ENCODE measurements around the gene RAP1A. TPM values are rescaled to one million over a fixed set of nuclear protein-coding genes. Genes with fewer than 3 reads are reported as not detected.

RAP1A gene
- total RNA-seq = 326 and 348 TPM in 2 replicates

GRCh38 chr1:111619635-111620440, at the start of gene RAP1A:
TSS of gene RAP1A (plus strand) at chr1:111619789. CDS start at chr1:111691361, 71,572 bp downstream.
- H3K4me3 Mint-ChIP-seq = peak within 1 kb of the TSS; percentile 99
- no peaks in the 10 kb centered on the region for H3K27me3 Mint-ChIP-seq (ENCODE audit: insufficient read depth)
- peaks cover 76% of the 10 kb centered on the region for H3K4me1 Mint-ChIP-seq (ENCODE audit: low read depth)
- peak within 1 kb of the TSS; percentile 93 for H3K27ac Mint-ChIP-seq
- DNase-seq (ENCODE audit: low spot score) = peak; percentile 88
- intact Hi-C loops (cut with micrococcal nuclease) = loop anchor here (1.0 to 5.0 kb wide), 5 partner anchors 61 to 738 kb away; partner anchors contain the start of genes CEPT1, DDX20 and DRAM2
- H3K9me3 Mint-ChIP-seq = no peaks in the 10 kb centered on the region
- H3K36me3 Mint-ChIP-seq (ENCODE audit: low read depth) = peaks cover 43% of the 10 kb centered on the region

DNA sequence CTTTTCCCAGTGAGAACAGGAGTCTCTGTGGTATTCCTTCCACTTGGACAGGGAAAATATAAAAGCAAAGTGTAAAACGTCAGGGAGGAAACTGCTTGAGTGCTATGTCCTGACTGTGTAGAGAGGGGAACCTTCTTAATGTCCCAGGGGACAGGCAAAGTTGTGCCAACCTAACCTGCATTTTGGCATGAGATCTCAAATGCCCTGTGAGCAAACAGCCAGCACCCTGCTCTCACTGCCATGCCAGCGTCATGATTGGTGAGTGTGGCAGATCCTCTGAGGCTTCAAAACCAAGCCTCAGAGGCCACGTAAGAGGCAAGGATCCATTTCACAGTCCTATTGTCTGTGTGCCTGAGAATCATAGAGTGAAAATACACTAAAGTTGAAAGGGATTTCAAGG, 49.7 kb upstream of the RAP1A start:
- Mint-ChIP-seq H3K9me3 (peaks cover 5% of the 10 kb centered on the region), H3K4me1 (ENCODE audit: low read depth) (peaks cover 28% of the 10 kb centered on the region), H3K27me3 (ENCODE audit: insufficient read depth) (no peaks in the 10 kb centered on the region), H3K27ac (no peak overlapping the region), H3K36me3 (ENCODE audit: low read depth) (peaks cover 2% of the 10 kb centered on the region), H3K4me3 (no peak overlapping the region)
- intact Hi-C loops (cut with micrococcal nuclease) = no loop called here
- no peak for DNase-seq (ENCODE audit: low spot score)

DNA sequence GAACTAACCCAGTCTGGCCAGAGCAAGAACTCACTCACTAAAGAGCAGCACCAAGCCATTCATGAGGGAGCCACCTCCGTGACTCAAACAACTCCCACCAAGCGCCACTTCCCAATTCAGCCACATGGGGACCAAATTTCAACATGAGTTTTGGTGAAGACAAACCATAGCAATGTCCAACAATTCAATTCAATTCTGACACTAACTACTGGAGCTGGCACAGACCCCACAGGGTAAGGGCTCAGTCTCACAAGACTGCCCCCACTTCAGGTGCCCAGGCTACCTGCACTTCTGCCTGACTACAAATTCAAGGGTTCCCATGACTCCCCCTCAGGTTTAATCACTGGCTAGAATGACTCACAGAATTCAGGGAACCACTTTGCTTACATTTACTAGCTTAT, 48.8 kb upstream of the RAP1A start:
- Mint-ChIP-seq H3K9me3 (peaks cover 4% of the 10 kb centered on the region), H3K4me3 (peak overlapping the region; percentile 37), H3K27me3 (ENCODE audit: insufficient read depth) (no peaks in the 10 kb centered on the region), H3K4me1 (ENCODE audit: low read depth) (peaks cover 28% of the 10 kb centered on the region), H3K36me3 (ENCODE audit: low read depth) (peaks cover 2% of the 10 kb centered on the region), H3K27ac (no peak overlapping the region)
- DNase-seq (ENCODE audit: low spot score) = no peak
- intact Hi-C loops (cut with micrococcal nuclease) = no loop called here

DNA sequence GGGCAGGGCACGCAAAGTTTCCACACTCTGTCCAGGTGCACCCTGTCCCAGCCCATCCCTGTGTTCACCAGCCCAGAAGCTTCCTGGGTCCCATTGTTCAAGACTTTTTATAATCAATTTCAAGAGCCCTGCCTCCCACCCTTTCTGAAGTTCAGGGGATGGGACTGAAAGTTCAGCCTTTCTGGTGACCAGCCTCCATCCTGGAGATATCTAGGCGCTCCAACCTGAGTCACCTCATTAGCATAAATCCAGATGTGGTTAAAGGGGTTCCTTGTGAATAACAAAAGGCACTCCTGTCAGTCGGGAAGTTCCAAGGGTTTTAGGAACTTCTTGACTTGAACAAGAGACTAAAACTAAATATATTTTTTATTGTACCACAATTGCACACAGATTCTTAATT, 48.4 kb upstream of the RAP1A start:
- H3K27me3 Mint-ChIP-seq (ENCODE audit: insufficient read depth) = no peaks in the 10 kb centered on the region
- H3K4me1 Mint-ChIP-seq (ENCODE audit: low read depth) = peaks cover 28% of the 10 kb centered on the region
- H3K27ac Mint-ChIP-seq = no peak overlapping the region
- intact Hi-C loops (cut with micrococcal nuclease) = no loop called here
- no peaks in the 10 kb centered on the region for H3K9me3 Mint-ChIP-seq
- H3K36me3 Mint-ChIP-seq (ENCODE audit: low read depth) = peaks cover 2% of the 10 kb centered on the region
- no peak for DNase-seq (ENCODE audit: low spot score)
- H3K4me3 Mint-ChIP-seq = no peak overlapping the region

DNA sequence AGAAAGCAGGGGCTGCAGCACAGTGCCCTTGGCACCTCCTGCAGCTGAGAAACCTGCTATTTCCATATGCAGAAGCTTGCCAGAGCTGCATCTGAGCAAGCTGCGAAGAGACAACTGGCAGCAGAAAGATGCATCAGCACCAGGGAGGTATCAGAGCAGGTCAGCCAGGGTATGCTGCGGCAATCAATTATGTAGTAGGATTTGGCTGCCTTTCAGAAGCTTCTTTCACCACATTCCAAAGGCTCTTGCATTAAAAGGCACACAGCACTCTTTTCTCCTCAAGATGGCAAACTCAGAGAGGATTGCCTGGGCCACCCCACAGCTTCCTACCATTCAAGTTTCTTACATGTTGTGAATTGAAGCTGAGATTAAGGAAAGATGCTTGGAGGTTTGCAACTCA, 47.6 kb upstream of the RAP1A start:
- H3K36me3 Mint-ChIP-seq (ENCODE audit: low read depth) = peaks cover under 1% of the 10 kb centered on the region

DNA sequence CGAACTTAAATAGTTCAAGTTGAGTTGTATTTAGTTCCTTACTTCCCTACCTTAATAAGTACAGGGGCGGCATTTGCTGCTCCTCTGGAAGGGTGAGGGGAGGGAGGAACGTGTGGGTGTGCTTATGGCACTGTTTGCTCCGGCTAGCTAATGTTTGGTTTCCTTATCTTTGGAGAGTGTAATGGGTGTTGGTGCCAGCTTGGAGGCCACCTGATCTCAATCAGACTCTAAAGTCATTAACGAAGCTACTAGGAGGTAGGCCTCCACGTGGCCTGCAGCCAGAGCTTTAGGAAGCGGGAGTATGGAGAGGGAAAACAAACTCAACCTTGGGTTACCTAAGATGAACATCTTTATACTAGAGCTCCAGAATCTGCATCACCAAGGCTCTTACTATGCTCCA, 43.0 kb upstream of the RAP1A start:
- H3K4me3 Mint-ChIP-seq = no peak overlapping the region
- no peak overlapping the region for H3K27ac Mint-ChIP-seq
- no peaks in the 10 kb centered on the region for H3K27me3 Mint-ChIP-seq (ENCODE audit: insufficient read depth)
- peaks cover 5% of the 10 kb centered on the region for H3K4me1 Mint-ChIP-seq (ENCODE audit: low read depth)
- H3K36me3 Mint-ChIP-seq (ENCODE audit: low read depth) = peaks cover 5% of the 10 kb centered on the region
- H3K9me3 Mint-ChIP-seq = no peaks in the 10 kb centered on the region
- intact Hi-C loops (cut with micrococcal nuclease) = no loop called here
- no peak for DNase-seq (ENCODE audit: low spot score)

More for the DNA sequence above, 47.6 kb upstream of the RAP1A start:
- no peaks in the 10 kb centered on the region for H3K9me3 Mint-ChIP-seq
- H3K4me3 Mint-ChIP-seq = no peak overlapping the region
- intact Hi-C loops (cut with micrococcal nuclease) = no loop called here
- no peaks in the 10 kb centered on the region for H3K27me3 Mint-ChIP-seq (ENCODE audit: insufficient read depth)
- H3K4me1 Mint-ChIP-seq (ENCODE audit: low read depth) = peaks cover 28% of the 10 kb centered on the region
- no peak for DNase-seq (ENCODE audit: low spot score)
- H3K27ac Mint-ChIP-seq = no peak overlapping the region

DNA sequence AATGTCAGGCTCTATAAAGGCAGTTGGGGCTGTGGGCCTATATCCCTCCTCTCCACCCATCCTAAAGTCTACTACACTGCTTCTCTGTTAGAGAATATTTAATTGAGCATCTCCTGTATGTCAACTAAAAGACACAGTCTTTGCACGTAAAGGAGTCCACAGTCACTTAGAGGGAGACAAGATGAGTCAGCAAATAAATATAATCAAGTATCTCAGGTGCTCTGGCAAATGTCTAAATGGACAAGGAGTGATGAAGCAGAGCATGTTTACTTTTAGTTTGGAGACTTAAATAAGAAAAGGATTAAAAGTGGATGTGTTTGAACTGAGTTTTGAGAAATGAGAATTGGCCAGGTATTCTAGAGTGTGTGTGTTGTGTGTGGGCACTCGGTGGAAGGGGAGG, 41.8 kb upstream of the RAP1A start:
- no peak for DNase-seq (ENCODE audit: low spot score)
- H3K4me3 Mint-ChIP-seq = no peak overlapping the region

DNA sequence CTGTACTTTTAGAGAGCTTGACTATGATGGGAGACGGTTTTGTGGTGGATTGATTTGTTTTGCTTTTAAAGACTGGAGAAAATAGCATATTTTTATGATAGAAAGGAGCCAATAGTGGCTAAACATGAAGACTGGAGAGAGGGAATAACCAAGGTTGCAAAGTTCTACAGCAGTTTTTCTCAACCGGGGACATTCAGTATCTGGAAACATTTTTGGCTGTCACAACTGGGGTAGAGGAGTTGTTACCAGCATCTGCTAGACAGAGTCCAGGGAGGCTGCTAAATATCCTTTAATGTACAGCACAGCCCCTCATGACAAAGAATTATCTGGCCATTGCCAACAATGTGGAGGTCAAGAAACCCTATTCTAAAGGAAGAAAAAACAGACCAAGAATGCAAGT, 38.4 kb upstream of the RAP1A start:
- DNase-seq (ENCODE audit: low spot score) = no peak
- Mint-ChIP-seq H3K9me3 (no peaks in the 10 kb centered on the region), H3K36me3 (ENCODE audit: low read depth) (peaks cover 5% of the 10 kb centered on the region), H3K27ac (no peak overlapping the region), H3K27me3 (ENCODE audit: insufficient read depth) (no peaks in the 10 kb centered on the region), H3K4me1 (ENCODE audit: low read depth) (peaks cover 13% of the 10 kb centered on the region), H3K4me3 (no peak overlapping the region)
- intact Hi-C loops (cut with micrococcal nuclease) = no loop called here

More for the DNA sequence above, 41.8 kb upstream of the RAP1A start:
- Mint-ChIP-seq H3K9me3 (no peaks in the 10 kb centered on the region), H3K27me3 (ENCODE audit: insufficient read depth) (no peaks in the 10 kb centered on the region), H3K27ac (no peak overlapping the region), H3K4me1 (ENCODE audit: low read depth) (peaks cover 13% of the 10 kb centered on the region), H3K36me3 (ENCODE audit: low read depth) (peaks cover 5% of the 10 kb centered on the region)
- intact Hi-C loops (cut with micrococcal nuclease) = no loop called here

DNA sequence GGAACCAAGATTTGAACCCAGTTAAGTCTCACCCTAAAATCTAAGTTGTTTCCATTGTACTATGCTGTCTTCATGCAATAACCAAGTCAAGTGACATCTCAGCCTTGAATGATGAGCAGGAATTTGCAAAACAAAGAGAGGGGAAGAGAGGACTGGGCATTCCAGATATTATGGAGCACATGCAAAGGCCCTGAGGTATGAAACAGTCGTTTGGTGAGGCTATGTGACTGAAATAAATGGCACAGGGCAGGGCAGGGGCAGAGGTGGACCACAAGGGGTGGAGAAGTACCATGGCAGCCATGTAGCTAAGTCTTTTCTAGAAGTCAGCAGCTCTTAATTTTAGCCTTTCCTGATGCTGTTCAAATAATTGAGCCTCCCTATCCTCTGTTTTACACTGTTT, 37.6 kb upstream of the RAP1A start:
- no peak overlapping the region for H3K4me3 Mint-ChIP-seq
- H3K4me1 Mint-ChIP-seq (ENCODE audit: low read depth) = peaks cover 13% of the 10 kb centered on the region
- no peak overlapping the region for H3K27ac Mint-ChIP-seq
- H3K27me3 Mint-ChIP-seq (ENCODE audit: insufficient read depth) = no peaks in the 10 kb centered on the region
- intact Hi-C loops (cut with micrococcal nuclease) = no loop called here
- H3K9me3 Mint-ChIP-seq = no peaks in the 10 kb centered on the region
- H3K36me3 Mint-ChIP-seq (ENCODE audit: low read depth) = peaks cover 5% of the 10 kb centered on the region
- no peak for DNase-seq (ENCODE audit: low spot score)

GRCh38 chr1:111582644-111583618, 36.7 kb upstream of the RAP1A start:
- no peaks in the 10 kb centered on the region for H3K27me3 Mint-ChIP-seq (ENCODE audit: insufficient read depth)
- H3K36me3 Mint-ChIP-seq (ENCODE audit: low read depth) = peaks cover 4% of the 10 kb centered on the region
- H3K27ac Mint-ChIP-seq = no peak overlapping the region
- no peak overlapping the region for H3K4me3 Mint-ChIP-seq
- peaks cover 11% of the 10 kb centered on the region for H3K4me1 Mint-ChIP-seq (ENCODE audit: low read depth)
- no peak for DNase-seq (ENCODE audit: low spot score)
- no peaks in the 10 kb centered on the region for H3K9me3 Mint-ChIP-seq
- intact Hi-C loops (cut with micrococcal nuclease) = no loop called here

GRCh38 chr1:111585447-111586086, 34.0 kb upstream of the RAP1A start:
- Mint-ChIP-seq H3K27me3 (ENCODE audit: insufficient read depth) (no peaks in the 10 kb centered on the region), H3K4me3 (no peak overlapping the region), H3K36me3 (ENCODE audit: low read depth) (peaks cover 3% of the 10 kb centered on the region), H3K4me1 (ENCODE audit: low read depth) (peaks cover 15% of the 10 kb centered on the region), H3K27ac (no peak overlapping the region), H3K9me3 (no peaks in the 10 kb centered on the region)
- no peak for DNase-seq (ENCODE audit: low spot score)
- intact Hi-C loops (cut with micrococcal nuclease) = loop anchor here (2.0 kb wide), 1 partner anchor 15 kb away; no protein-coding TSS in a partner anchor

GRCh38 chr1:111586112-111586511, 33.5 kb upstream of the RAP1A start:
- Mint-ChIP-seq H3K27me3 (ENCODE audit: insufficient read depth) (no peaks in the 10 kb centered on the region), H3K4me3 (no peak overlapping the region), H3K27ac (peak overlapping the region; percentile 19), H3K4me1 (ENCODE audit: low read depth) (peaks cover 19% of the 10 kb centered on the region), H3K9me3 (no peaks in the 10 kb centered on the region), H3K36me3 (ENCODE audit: low read depth) (no peaks in the 10 kb centered on the region)
- intact Hi-C loops (cut with micrococcal nuclease) = loop anchor here (2.0 kb wide), 1 partner anchor 15 kb away; no protein-coding TSS in a partner anchor
- DNase-seq (ENCODE audit: low spot score) = no peak

Data from activated T-helper 1 cell treated with anti-CD3 and anti-CD28 coated beads, Interleukin-12 subunit alpha, Interleukin-12 subunit beta, Interleukin-2, Interleukin-4 antibody, amounts not matched to agents 30 ng/mL and 10 ng/mL and 1 ng/mL, durations not matched to agents 14 hours and 24 hours and 36 hours (primary cell).